K562 (cell line): Measurements from ENCODE around the gene NAA10. TPM values are rescaled to one million over a fixed set of nuclear protein-coding genes. Genes with fewer than 3 reads are reported as not detected.

ENCODE experiments used
- DDX20 ChIP-seq: fragments of 450-650 bp; IDR thresholded peaks from 2 replicates; pipeline ENCODE4 v1.6.1; 2016; ENCODE audit warnings: missing genetic modification characterization, low read depth, mild to moderate bottlenecking, missing compliant biosample characterization, moderate library complexity
- ELF1 ChIP-seq: fragments of 200-800 bp; sonication (Bioruptor generic); IDR thresholded peaks from 2 replicates; pipeline ENCODE4 v1.6.1; 2016; ENCODE audit warnings: missing genetic modification characterization, missing compliant biosample characterization
- GABPB2 ChIP-seq: fragments of 250-450 bp; sonication (Bioruptor Pico); conservative IDR thresholded peaks from 2 replicates; pipeline ENCODE4 v1.5.1; 2021; ENCODE audit warnings: mild to moderate bottlenecking
- GTF2A2 ChIP-seq: IDR thresholded peaks from 2 replicates; pipeline ENCODE4 v1.6.1; 2016; ENCODE audit warnings: mild to moderate bottlenecking, missing genetic modification characterization, missing compliant biosample characterization
- HEY1 ChIP-seq: fragments of 250-450 bp; sonication (Bioruptor Pico); IDR thresholded peaks from 2 replicates; pipeline ENCODE4 v1.5.0; 2020; ENCODE audit warnings: mild to moderate bottlenecking, moderate library complexity, borderline replicate concordance
- HMG20B ChIP-seq: fragments of 250-450 bp; sonication (Bioruptor Pico); IDR thresholded peaks from 2 replicates; pipeline ENCODE4 v1.5.0; 2021; ENCODE audit warnings: mild to moderate bottlenecking
- HMGN3 ChIP-seq: IDR thresholded peaks from 2 replicates; pipeline ENCODE4 v1.6.1; 2011; ENCODE audit warnings: borderline replicate concordance, low read depth, mild to moderate bottlenecking, mixed read lengths, low read length; ENCODE audit not compliant: insufficient read length; ENCODE audit errors: extremely low read depth
- ID3 ChIP-seq, 2 experiments: fragments of 250-450 bp in 1 of 2; fragments of 450-650 bp in 1 of 2; sonication (Bioruptor Pico) in 1 of 2; IDR thresholded peaks; 2 replicates each; pipeline versions ENCODE4 v1.6.1 to v1.8.0; 2016 to 2021; ENCODE audit warnings: mild to moderate bottlenecking in 2 of 2, moderate library complexity in 2 of 2, missing compliant biosample characterization in 1 of 2, missing genetic modification characterization in 1 of 2
- KHSRP ChIP-seq: fragments of 450-650 bp; IDR thresholded peaks from 2 replicates; pipeline ENCODE4 v1.6.1; 2017
- NONO ChIP-seq, 2 experiments: fragments of 200-400 bp in 1 of 2; fragments of 450-650 bp in 1 of 2; formaldehyde crosslinking in 1 of 2; IDR thresholded peaks; 2 replicates each; pipeline ENCODE4 v1.6.1; 2017; ENCODE audit warnings: low read depth in 2 of 2, mild to moderate bottlenecking in 2 of 2, moderate library complexity in 2 of 2, low read length in 1 of 2
- RAD51 ChIP-seq: fragments of 450-650 bp; IDR thresholded peaks from 2 replicates; pipeline ENCODE4 v1.7.1; 2016; ENCODE audit warnings: low read depth, mild to moderate bottlenecking, borderline replicate concordance
- SMARCE1 ChIP-seq: fragments of 450-650 bp; IDR thresholded peaks from 2 replicates; pipeline ENCODE4 v1.7.1; 2016; ENCODE audit warnings: mild to moderate bottlenecking
- TEAD4 ChIP-seq, 2 experiments: sonication (generic) in 1 of 2; formaldehyde crosslinking in 1 of 2; IDR thresholded peaks; 2 replicates each; pipeline versions ENCODE4 v1.6.1 to v1.8.0; 2012 to 2022; ENCODE audit warnings: borderline replicate concordance in 1 of 2, inconsistent platforms in 1 of 2, low read length in 1 of 2, mild to moderate bottlenecking in 1 of 2, missing genetic modification reagents in 1 of 2
- TOE1 ChIP-seq, 2 experiments: fragments of 450-650 bp in 1 of 2; sonication (generic) in 1 of 2; formaldehyde crosslinking in 1 of 2; IDR thresholded peaks; 2 replicates each; pipeline versions ENCODE4 v1.7.1 to v1.8.0; 2016 to 2022; ENCODE audit warnings: borderline replicate concordance in 2 of 2, mild to moderate bottlenecking in 2 of 2, antibody characterized with exemption in 1 of 2, inconsistent platforms in 1 of 2, low read depth in 1 of 2, missing genetic modification reagents in 1 of 2, moderate library complexity in 1 of 2
- XRCC3 ChIP-seq: fragments of 450-650 bp; IDR thresholded peaks from 2 replicates; pipeline ENCODE4 v1.6.1; 2017; ENCODE audit warnings: mild to moderate bottlenecking, moderate library complexity
- ZBTB2 ChIP-seq: fragments of 450-650 bp; IDR thresholded peaks from 2 replicates; pipeline ENCODE4 v1.6.1; 2016; ENCODE audit warnings: antibody characterized with exemption
- ZNF239 ChIP-seq: fragments of 250-450 bp; sonication (Bioruptor Pico); IDR thresholded peaks from 2 replicates; pipeline ENCODE4 v1.4.0; 2020; ENCODE audit warnings: mild to moderate bottlenecking
- ZNF384 ChIP-seq: IDR thresholded peaks from 2 replicates; pipeline ENCODE4 v1.6.1; 2012; ENCODE audit warnings: low read depth, low read length, improper control_type of control experiment
- ZNF583 ChIP-seq: fragments of 250-450 bp; sonication (Bioruptor Pico); IDR thresholded peaks from 2 replicates; pipeline ENCODE4 v1.4.0; 2020
- ZNF644 ChIP-seq: fragments of 200-800 bp; sonication (Bioruptor generic); IDR thresholded peaks from 2 replicates; pipeline ENCODE4 v1.6.1; 2016; ENCODE audit warnings: low read depth, missing genetic modification characterization, missing compliant biosample characterization
- ZZZ3 ChIP-seq: fragments of 450-650 bp; IDR thresholded peaks from 2 replicates; pipeline ENCODE4 v1.6.1; 2016; ENCODE audit warnings: antibody characterized with exemption, mild to moderate bottlenecking, moderate library complexity
- polyA plus RNA-seq, 8 experiments: library from polyadenylated mRNA; depleted of rRNA in 4 of 8; stranded (reverse) in 5 of 8; unstranded in 3 of 8; fragments of >200 nt; fragmentation: Nextera tagmentation in 2 of 8; fragmentation: Illumina TruSeq in 1 of 8; extraction: Ambion mirVana in 2 of 8; extraction: Trizol in 1 of 8; gene quantifications; 2 replicates each; pipeline versions ENCODE4 v1.2.1 to v1.2.3, GENCODE V29; 2011 to 2014; ENCODE audit warnings: inconsistent platforms in 1 of 8, missing spikeins in 1 of 8
- total RNA-seq, 7 experiments: library from RNA; depleted of rRNA in 6 of 7; stranded (reverse); fragments of >200 nt in 6 of 7; fragmentation: Illumina TruSeq in 2 of 7; extraction: Trizol in 2 of 7; gene quantifications; 2 replicates each; pipeline versions ENCODE4 v1.2.1 to v1.2.3, GENCODE V29; 2011 to 2021; ENCODE audit warnings: low replicate concordance in 1 of 7
- TF ChIP-seq, protein P1 (sequence below): fragments of 450-650 bp; formaldehyde crosslinking; IDR thresholded peaks from 2 replicates; pipeline ENCODE4 v1.4.0; 2020; ENCODE audit warnings: mild to moderate bottlenecking, moderate library complexity

The NAA10 gene
- total and polyA plus RNA-seq, 9 of the 15 experiments (the other 6 are each of a cell fraction or from before 2014, with no cell fraction given), result 11.1 to 250 (median 134) TPM

- no peak for TF ChIP-seq TEAD4 (IDR thresholded peaks at IDR 0.05; ENCODE audit: low read length)
- no peak for TF ChIP-seq TEAD4 (CRISPR knock-in tag; IDR thresholded peaks at IDR 0.05; ENCODE audit: borderline replicate concordance)
- TF ChIP-seq GTF2A2 (tag), result no peak
- TF ChIP-seq KHSRP, result no peak
- TF ChIP-seq, protein P1, sequence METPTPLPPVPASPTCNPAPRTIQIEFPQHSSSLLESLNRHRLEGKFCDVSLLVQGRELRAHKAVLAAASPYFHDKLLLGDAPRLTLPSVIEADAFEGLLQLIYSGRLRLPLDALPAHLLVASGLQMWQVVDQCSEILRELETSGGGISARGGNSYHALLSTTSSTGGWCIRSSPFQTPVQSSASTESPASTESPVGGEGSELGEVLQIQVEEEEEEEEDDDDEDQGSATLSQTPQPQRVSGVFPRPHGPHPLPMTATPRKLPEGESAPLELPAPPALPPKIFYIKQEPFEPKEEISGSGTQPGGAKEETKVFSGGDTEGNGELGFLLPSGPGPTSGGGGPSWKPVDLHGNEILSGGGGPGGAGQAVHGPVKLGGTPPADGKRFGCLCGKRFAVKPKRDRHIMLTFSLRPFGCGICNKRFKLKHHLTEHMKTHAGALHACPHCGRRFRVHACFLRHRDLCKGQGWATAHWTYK (CRISPR knock-in tag), result 0 out of 2 replicates have a peak, but pooled peaks have one; percentile 24
- TF ChIP-seq NONO (IDR thresholded peaks at IDR 0.05; ENCODE audit: low read depth in 2 of 2, low read length in 1 of 2), result no peak
- TF ChIP-seq RAD51, result 0 out of 2 replicates have a peak, but pooled peaks have one; percentile 27
- peak; percentile 40; the same call in 1 of the 2 replicates for TF ChIP-seq ZNF583 (CRISPR knock-in tag)
- no peak for TF ChIP-seq ZNF644 (tag)
- TF ChIP-seq SMARCE1, result 0 out of 2 replicates have a peak, but pooled peaks have one; percentile 11
- 0 out of 2 replicates have a peak, but pooled peaks have one; percentile 23 for TF ChIP-seq ZNF239 (CRISPR knock-in tag)
- peak; percentile 42; the same call in 1 of the 2 replicates for TF ChIP-seq TOE1 (IDR thresholded peaks at IDR 0.05; ENCODE audit: borderline replicate concordance)
- no peak for TF ChIP-seq TOE1 (CRISPR knock-in tag; IDR thresholded peaks at IDR 0.05; ENCODE audit: borderline replicate concordance, low read depth)
- no peak for TF ChIP-seq ZNF384
- TF ChIP-seq XRCC3, result no peak
- TF ChIP-seq DDX20 (tag), result no peak
- no peak for TF ChIP-seq ZZZ3
- TF ChIP-seq HMGN3, result no peak
- no peak for TF ChIP-seq ZBTB2
- no peak for TF ChIP-seq ID3 (CRISPR knock-in tag; IDR thresholded peaks at IDR 0.05)
- no peak for TF ChIP-seq ID3 (tag; IDR thresholded peaks at IDR 0.05)
- TF ChIP-seq HMG20B (CRISPR knock-in tag), result no peak
- TF ChIP-seq ELF1 (tag), result no peak
- no peak for TF ChIP-seq GABPB2
- no peak for TF ChIP-seq HEY1
Measured at GRCh38 chrX:153887385-153887784, 47.5 kb downstream of the NAA10 start (continued).
